H9 (cell line): ENCODE measurements around the gene SP6. TPM values are rescaled to one million over a fixed set of nuclear protein-coding genes. Genes with fewer than 3 reads are reported as not detected.

Source experiments
- DNase-seq: peaks from one replicate; pipeline ENCODE4 v3.0.0-alpha.2; 2017
- H2AFZ ChIP-seq: one replicate; pipeline ENCODE4 v1.6.1; 2013; ENCODE audit warnings: mild to moderate bottlenecking, low read length, control low read depth, moderate library complexity
- H2AK5ac ChIP-seq: 2 replicates; pipeline ENCODE4 v1.6.1; 2013; ENCODE audit warnings: low read length, control low read depth, mixed read lengths; ENCODE audit not compliant: insufficient read length
- H2BK120ac ChIP-seq: one replicate; pipeline ENCODE4 v1.6.1; 2013; ENCODE audit warnings: low read depth, mild to moderate bottlenecking, low read length, control low read depth, inconsistent platforms; ENCODE audit not compliant: poor library complexity, severe bottlenecking
- H2BK12ac ChIP-seq: 2 replicates; pipeline ENCODE4 v1.6.1; 2013; ENCODE audit warnings: low read length, control low read depth, mixed read lengths, low read depth; ENCODE audit not compliant: insufficient read length
- H2BK15ac ChIP-seq: 2 replicates; pipeline ENCODE4 v1.6.1; 2013; ENCODE audit warnings: low read depth, low read length, control low read depth
- H2BK20ac ChIP-seq: one replicate; pipeline ENCODE4 v1.6.1; 2013; ENCODE audit warnings: low read depth, mild to moderate bottlenecking, low read length, control low read depth, inconsistent platforms; ENCODE audit not compliant: poor library complexity, severe bottlenecking
- H2BK5ac ChIP-seq: 2 replicates; pipeline ENCODE4 v1.6.1; 2013; ENCODE audit warnings: low read length, control low read depth, mixed read lengths; ENCODE audit not compliant: insufficient read length
- H3K14ac ChIP-seq: 2 replicates; pipeline ENCODE4 v1.6.1; 2013; ENCODE audit warnings: low read length, control low read depth; ENCODE audit not compliant: insufficient read depth
- H3K18ac ChIP-seq: 2 replicates; pipeline ENCODE4 v1.6.1; 2013; ENCODE audit warnings: low read depth, mild to moderate bottlenecking, mixed read lengths, low read length, control low read depth; ENCODE audit not compliant: insufficient read length
- H3K23ac ChIP-seq: 2 replicates; pipeline ENCODE4 v1.6.1; 2013; ENCODE audit warnings: low read length, control low read depth, mixed read lengths, low read depth; ENCODE audit not compliant: insufficient read length
- H3K23me2 ChIP-seq: 2 replicates; pipeline ENCODE4 v1.6.1; 2013; ENCODE audit warnings: low read depth, mild to moderate bottlenecking, mixed read lengths, low read length, control low read depth; ENCODE audit not compliant: insufficient read length, poor library complexity, severe bottlenecking
- H3K27ac ChIP-seq: 2 replicates; pipeline ENCODE4 v1.5.1; 2013; ENCODE audit warnings: low read length, control low read depth, mixed read lengths, low read depth; ENCODE audit not compliant: insufficient read length
- H3K27me3 ChIP-seq: 2 replicates; pipeline ENCODE4 v1.6.1; 2013; ENCODE audit warnings: low read length, control low read depth, inconsistent platforms; ENCODE audit not compliant: insufficient read depth
- H3K4ac ChIP-seq: 2 replicates; pipeline ENCODE4 v1.6.1; 2013; ENCODE audit warnings: low read depth, mild to moderate bottlenecking, control low read depth, inconsistent platforms, low read length, moderate library complexity
- H3K4me1 ChIP-seq: 2 replicates; pipeline ENCODE4 v1.6.1; 2013; ENCODE audit warnings: low read length, control low read depth, inconsistent platforms; ENCODE audit not compliant: insufficient read depth
- H3K4me2 ChIP-seq: 2 replicates; pipeline ENCODE4 v1.6.1; 2013; ENCODE audit warnings: low read length, control low read depth, mixed read lengths; ENCODE audit not compliant: insufficient read length, insufficient read depth
- H3K56ac ChIP-seq: 2 replicates; pipeline ENCODE4 v1.6.1; 2013; ENCODE audit warnings: low read depth, mild to moderate bottlenecking, mixed read lengths, low read length, control low read depth; ENCODE audit not compliant: insufficient read length
- H3K79me1 ChIP-seq: 2 replicates; pipeline ENCODE4 v1.6.1; 2013; ENCODE audit warnings: low read depth, mild to moderate bottlenecking, moderate library complexity, low read length, control low read depth, inconsistent platforms; ENCODE audit not compliant: insufficient read depth, poor library complexity, severe bottlenecking
- H3K79me2 ChIP-seq: 2 replicates; pipeline ENCODE4 v1.6.1; 2013; ENCODE audit warnings: low read length, control low read depth, inconsistent platforms; ENCODE audit not compliant: insufficient read depth
- H3K9ac ChIP-seq: 2 replicates; pipeline ENCODE4 v1.6.1; 2013; ENCODE audit warnings: low read length, control low read depth, mixed read lengths; ENCODE audit not compliant: insufficient read length; ENCODE audit errors: extremely low read depth
- H3K9me3 ChIP-seq: one replicate; pipeline ENCODE4 v1.6.1; 2013; ENCODE audit warnings: low read depth, low read length, inconsistent platforms; ENCODE audit not compliant: control insufficient read depth
- H3T11ph ChIP-seq: one replicate; pipeline ENCODE4 v1.6.1; 2013; ENCODE audit warnings: mild to moderate bottlenecking, low read length, control low read depth, inconsistent platforms
- H4K20me1 ChIP-seq: one replicate; pipeline ENCODE4 v1.6.1; 2013; ENCODE audit not compliant: control insufficient read depth, insufficient read length, insufficient read depth
- H4K5ac ChIP-seq: 2 replicates; pipeline ENCODE4 v1.6.1; 2013; ENCODE audit warnings: low read depth, mild to moderate bottlenecking, mixed read lengths, low read length, control low read depth; ENCODE audit not compliant: insufficient read length
- H4K8ac ChIP-seq: replicated peaks from 2 replicates; pipeline ENCODE4 v1.6.1; 2013; ENCODE audit warnings: low read length, control low read depth, mixed read lengths, low read depth; ENCODE audit not compliant: insufficient read length
- H4K91ac ChIP-seq: 2 replicates; pipeline ENCODE4 v1.6.1; 2013; ENCODE audit warnings: low read depth, mild to moderate bottlenecking, moderate library complexity, mixed read lengths, low read length, control low read depth; ENCODE audit not compliant: insufficient read length
- H3K27ac Mint-ChIP-seq, 3 experiments: 2 replicates in 2 of 3; 3 replicates in 1 of 3; pipeline ENCODE4 v1.8.0; 2020 to 2021; ENCODE audit warnings: mixed read lengths in 3 of 3, mild to moderate bottlenecking in 1 of 3, moderate library complexity in 1 of 3
- H3K27me3 Mint-ChIP-seq: 2 replicates; pipeline ENCODE4 v1.8.0; 2021; ENCODE audit warnings: low read depth, mild to moderate bottlenecking, moderate library complexity, mixed read lengths
- H3K36me3 Mint-ChIP-seq, 3 experiments: 2 replicates in 2 of 3; 3 replicates in 1 of 3; pipeline ENCODE4 v1.8.0; 2020 to 2021; ENCODE audit warnings: low read depth in 3 of 3, mixed read lengths in 3 of 3; ENCODE audit not compliant: insufficient read depth in 1 of 3
- H3K4me1 Mint-ChIP-seq, 2 experiments: 2 replicates each; pipeline ENCODE4 v1.8.0; 2020; ENCODE audit warnings: mixed read lengths in 2 of 2
- H3K4me3 Mint-ChIP-seq, 2 experiments: 2 replicates in 1 of 2; 3 replicates in 1 of 2; pipeline ENCODE4 v1.8.0; 2020 to 2021; ENCODE audit warnings: mild to moderate bottlenecking in 2 of 2, mixed read lengths in 2 of 2, moderate library complexity in 1 of 2
- H3K9me3 Mint-ChIP-seq, 2 experiments: 2 replicates in 1 of 2; 3 replicates in 1 of 2; pipeline ENCODE4 v1.8.0; 2020; ENCODE audit warnings: mild to moderate bottlenecking in 2 of 2, mixed read lengths in 2 of 2, moderate library complexity in 1 of 2
- CTCF ChIP-seq: fragments of 200-600 bp; sonication (generic); conservative IDR thresholded peaks from 3 replicates; pipeline ENCODE4 v1.8.0; 2021; ENCODE audit warnings: antibody characterized with exemption, mild to moderate bottlenecking
- WGBS: extraction: QIAGEN DNeasy Blood & Tissue Kit; methylation state at CpG from one replicate; pipeline ENCODE4 v1.1.7; 2013; ENCODE audit warnings: missing lambda C conversion rate, low lambda C conversion rate, mixed read lengths; ENCODE audit not compliant: insufficient read length; ENCODE audit errors: extremely low coverage; 5-methylcytosine and 5-hydroxymethylcytosine counted together
- total RNA-seq: library from RNA; stranded (reverse); gene quantifications from 2 replicates; pipeline ENCODE4 v1.2.1, GENCODE V29; 2021

The SP6 gene
- total RNA-seq, 1 experiment from 2014 or later: 0.90 TPM

- H2AFZ ChIP-seq: no peak overlapping the region
- H4K91ac ChIP-seq: no peak overlapping the region
- Mint-ChIP-seq H3K36me3 (no peaks in the 10 kb centered on the region), H3K4me1 (peaks cover 26 to 28% of the 10 kb centered on the region in 2 experiments), H3K9me3 (no peaks in the 10 kb centered on the region; a peak in 1 of 5 replicates), H3K4me3 (no peak overlapping the region), H3K27ac (no peak overlapping the region), H3K27me3 (peaks cover 86% of the 10 kb centered on the region)
- no peak overlapping the region for H2BK15ac ChIP-seq
- no peak overlapping the region for H2BK20ac ChIP-seq
- H3K9ac ChIP-seq: no peak overlapping the region
- H3K56ac ChIP-seq: no peak overlapping the region
- peaks cover 11% of the 10 kb centered on the region for H3K23me2 ChIP-seq
- H3K27me3 ChIP-seq: peaks cover 7% of the 10 kb centered on the region; the same call in 1 of the 2 replicates
- H3K79me2 ChIP-seq: no peaks in the 10 kb centered on the region
- no peaks in the 10 kb centered on the region for H3K79me1 ChIP-seq
- no peak overlapping the region for H3K23ac ChIP-seq
- no CpG with 5 or more reads among the region's 11 CpGs for WGBS
- peaks cover 3% of the 10 kb centered on the region; the same call in 1 of the 2 replicates for H3K4me1 ChIP-seq
- no peaks in the 10 kb centered on the region for H4K20me1 ChIP-seq
- H4K5ac ChIP-seq: no peak overlapping the region
- no peak for TF ChIP-seq CTCF
- H3K27ac ChIP-seq: no peak overlapping the region
- H3T11ph ChIP-seq: no peak overlapping the region
- no peak overlapping the region for H2BK5ac ChIP-seq
- no peak overlapping the region for H2AK5ac ChIP-seq
- no peak overlapping the region for H3K4me2 ChIP-seq
- H3K9me3 ChIP-seq: no peaks in the 10 kb centered on the region
- no peak overlapping the region for H2BK120ac ChIP-seq
- DNase-seq: no peak
- no peak overlapping the region for H2BK12ac ChIP-seq
- H3K4ac ChIP-seq: no peak overlapping the region
- H3K14ac ChIP-seq: no peak overlapping the region
- H4K8ac ChIP-seq: no peak overlapping the region
- H3K18ac ChIP-seq: no peak overlapping the region
Measured at GRCh38 chr17:47867813-47868533, 17.0 kb upstream of the SP6 start.
